Measurements from ENCODE around the gene SNX5.

- no peak for TF ChIP-seq CTCF (optimal IDR thresholded peaks at IDR 0.05 in 1 of 3, IDR thresholded peaks at IDR 0.05 in 1 of 3, conservative IDR thresholded peaks at IDR 0.05 in 1 of 3; ENCODE audit: extremely low read depth in 1 of 3, insufficient read depth in 2 of 3, low read length in 3 of 3)
- TF ChIP-seq EZH2 (IDR thresholded peaks at IDR 0.05; ENCODE audit: low read length): no peak
Observed at GRCh38 chr20:17971300-17972013, 2.9 kb upstream of the SNX5 start.

Data from keratinocyte (primary cell).